HG03457 (cell line): ENCODE measurements around the gene DYNLT3.

Source experiments
- ATAC-seq: cut with Tn5 transposase; IDR thresholded peaks from one replicate; pipeline ENCODE4 v1.9.1; 2021; ENCODE audit warnings: moderate number of reproducible peaks; ENCODE audit not compliant: unreplicated experiment

DYNLT3 gene

DNA sequence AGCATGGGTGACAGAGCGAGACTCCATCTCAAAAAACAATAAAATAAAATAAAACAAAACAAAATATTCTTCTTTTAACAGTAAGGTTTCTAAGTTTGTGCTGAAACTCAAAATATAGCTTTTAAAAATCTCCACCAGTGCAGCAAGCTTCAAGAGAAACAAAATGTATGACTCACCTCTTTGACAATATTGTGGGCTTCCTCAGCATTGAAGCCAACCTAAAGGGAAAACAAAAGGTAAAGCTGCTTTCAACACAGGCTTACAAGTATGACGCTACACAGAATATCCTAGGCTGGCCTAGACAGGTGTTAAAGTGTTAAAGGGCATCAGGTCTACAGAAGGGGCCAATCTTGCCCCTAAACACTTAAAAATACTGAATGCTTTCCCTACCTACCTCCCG, 1.2 kb downstream of the DYNLT3 start:
- no peak for ATAC-seq

DNA sequence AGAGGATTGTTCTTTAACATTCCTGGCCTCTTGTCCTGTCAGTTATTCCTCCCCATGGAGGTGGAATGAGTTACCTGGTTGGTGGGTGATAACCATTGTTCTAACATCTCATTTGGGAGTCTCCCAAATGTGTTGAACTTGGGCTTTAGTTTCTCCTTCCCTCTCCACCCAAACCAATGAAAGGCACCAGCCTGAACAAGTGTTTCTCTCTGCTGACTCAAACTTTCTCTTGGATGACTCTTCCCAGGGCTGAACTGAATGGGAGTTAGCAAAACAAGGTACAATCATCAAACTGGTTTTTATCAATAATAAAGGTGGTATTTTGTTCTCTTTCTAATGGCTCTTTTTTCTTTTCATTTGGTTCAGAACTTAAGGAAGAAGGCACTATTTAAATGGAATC, 2.7 kb downstream of the DYNLT3 start:
- ATAC-seq: no peak

DNA sequence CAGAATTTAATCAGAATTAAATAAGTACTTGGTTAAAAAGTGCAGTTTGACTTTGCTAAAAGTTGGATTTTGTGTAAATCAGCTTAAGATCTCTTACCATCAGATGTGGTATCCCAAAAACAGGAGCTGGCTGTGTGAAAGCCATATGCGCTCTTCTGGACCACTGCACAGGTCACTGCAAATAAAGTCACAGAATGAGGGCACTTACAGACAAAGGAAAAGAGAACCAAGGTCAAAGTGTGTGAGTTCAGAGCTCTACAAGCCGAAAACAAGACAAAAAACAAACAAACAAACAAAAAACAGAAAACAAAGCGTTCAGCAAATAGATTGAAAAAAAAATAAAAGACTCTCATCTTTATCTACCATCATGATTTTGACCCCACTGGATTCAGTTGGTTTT, 6.4 kb downstream of the DYNLT3 start:
- no peak for ATAC-seq

DNA sequence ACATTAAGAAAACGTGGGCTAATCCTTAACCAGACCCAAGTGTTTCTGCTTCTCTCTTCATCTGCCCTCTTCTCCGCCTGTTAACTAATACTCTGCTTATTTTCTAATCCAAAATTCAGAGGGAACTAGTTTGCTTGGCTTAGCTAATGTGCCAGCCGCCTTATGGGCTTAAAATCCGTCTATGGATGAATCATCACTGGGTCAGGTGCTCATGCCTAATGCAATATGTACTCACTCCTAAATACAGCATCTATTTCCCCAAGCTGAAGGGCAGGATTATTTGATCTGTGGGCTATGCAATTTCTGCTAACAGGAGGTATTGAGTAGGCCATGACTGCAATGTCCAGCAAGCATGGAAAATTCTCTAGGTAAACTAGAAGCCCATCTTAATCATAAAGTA, 12.4 kb downstream of the DYNLT3 start:
- ATAC-seq: no peak

DNA sequence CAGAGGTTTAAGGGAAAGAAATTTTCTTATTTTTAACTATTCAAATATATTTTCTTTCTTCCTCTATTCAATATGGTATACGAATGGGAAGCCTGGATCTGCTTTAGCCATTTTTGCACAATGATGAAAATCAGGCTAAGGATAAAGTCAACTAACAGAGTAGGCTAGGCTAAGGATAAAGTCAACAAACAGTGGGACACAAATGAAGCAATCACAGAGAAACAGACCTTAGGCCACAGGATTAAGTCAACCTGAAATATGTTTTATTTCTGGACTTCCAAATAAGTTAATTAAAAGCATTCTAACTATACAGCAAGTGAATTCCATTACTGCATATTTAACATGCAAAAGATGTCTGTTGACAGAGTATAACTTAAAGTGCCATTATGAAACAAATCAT, 17.0 kb downstream of the DYNLT3 start:
- ATAC-seq: no peak

DNA sequence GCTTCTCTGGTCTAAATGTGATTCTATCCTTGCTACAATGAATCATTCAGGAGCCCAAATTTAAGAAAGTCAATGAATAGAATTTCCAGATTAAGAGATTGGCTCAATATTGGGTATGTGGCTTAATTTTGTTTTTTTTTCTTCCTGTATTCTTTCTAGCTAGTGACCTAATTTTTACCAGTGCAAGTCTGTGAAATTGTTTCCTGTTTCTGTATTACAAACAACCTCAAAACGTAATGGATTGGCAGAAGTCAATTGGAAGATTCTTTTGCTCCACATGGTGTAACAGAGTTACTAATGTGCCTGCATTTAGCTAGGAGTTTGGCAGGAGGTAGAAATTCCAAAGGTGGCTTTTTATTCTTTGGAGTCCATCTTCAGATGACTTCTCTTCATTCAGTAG, 17.6 kb downstream of the DYNLT3 start:
- ATAC-seq: no peak

DNA sequence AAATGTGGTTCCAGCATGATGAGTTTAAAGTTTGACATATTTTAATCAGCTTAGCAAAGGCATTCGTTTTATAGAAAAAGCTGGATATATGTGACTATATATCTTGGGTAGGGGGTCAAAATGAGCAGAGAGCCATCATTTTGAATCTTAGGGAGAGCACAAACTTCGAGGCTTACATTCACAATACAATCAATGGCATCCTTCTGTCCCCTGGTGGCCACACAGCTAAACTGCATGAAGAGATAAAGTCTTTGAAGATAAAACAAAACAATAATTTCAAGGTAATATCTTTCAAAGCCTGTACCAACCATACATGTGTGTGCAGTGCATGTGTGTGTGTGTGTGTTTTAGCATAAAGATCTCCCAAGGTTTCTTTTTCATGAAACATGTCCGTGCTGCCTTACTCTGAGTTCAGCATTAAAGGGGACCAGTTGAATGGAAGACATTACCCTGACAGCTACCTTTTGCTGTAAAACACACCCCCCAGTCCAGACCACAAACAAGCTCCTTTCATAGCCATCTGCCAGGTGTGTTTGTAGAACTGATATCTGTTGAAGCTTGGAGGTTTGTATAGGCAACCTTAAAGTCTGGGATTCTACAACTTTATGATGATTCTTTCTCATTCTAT, 22.0 kb downstream of the DYNLT3 start:
- no peak for ATAC-seq

DNA sequence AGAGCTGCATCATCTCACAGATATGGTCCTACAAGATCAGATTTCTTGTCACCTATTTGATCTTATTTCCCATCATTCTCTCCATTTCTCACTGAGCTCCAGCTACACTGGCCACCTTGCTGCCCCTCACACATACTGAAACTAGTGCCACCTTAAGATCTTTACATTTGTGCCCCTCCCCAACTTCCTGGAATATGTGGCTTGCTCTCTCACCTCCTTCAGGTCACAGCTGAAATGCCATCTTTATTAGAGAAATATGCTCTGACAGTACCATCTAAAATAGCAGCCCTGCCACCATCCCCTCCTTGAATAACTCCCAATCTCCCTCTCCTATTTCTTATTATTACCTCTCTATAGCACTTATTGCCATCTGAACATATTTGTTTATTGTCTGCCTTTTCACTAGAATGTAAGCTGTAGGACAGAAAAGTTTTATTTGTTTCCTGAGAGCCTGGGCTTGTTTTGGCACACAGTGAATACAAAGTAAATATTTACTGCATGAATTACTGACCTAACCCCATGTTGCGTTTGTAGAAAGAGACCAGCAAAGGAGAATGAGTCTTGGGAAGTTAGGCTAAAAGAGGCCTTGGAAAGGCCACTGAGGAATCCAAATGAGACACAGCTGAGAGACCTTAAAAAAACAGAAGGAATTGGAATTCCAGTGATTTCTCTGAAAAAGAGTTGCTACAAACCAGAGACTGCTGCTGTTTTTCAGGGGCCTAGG, 22.7 kb downstream of the DYNLT3 start:
- ATAC-seq: no peak

DNA sequence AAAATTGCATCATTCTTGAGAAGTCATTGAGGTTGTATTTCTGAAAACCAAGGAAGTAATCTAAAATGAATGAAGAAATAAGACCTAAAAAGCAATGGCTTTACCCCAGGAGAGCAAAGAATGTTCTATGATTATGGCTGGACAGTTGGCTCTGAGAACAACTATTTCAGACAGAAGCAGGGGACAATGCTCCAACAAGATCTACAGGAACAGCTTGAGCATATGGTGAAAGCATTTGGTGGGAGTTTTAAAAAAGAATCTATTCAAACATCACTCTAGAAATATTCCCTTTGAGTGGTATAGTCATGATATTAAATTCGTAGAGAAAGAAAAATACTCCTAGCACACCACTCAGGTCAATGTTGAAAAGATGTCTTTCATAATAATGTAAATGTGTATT, 26.7 kb downstream of the DYNLT3 start:
- ATAC-seq: no peak

DNA sequence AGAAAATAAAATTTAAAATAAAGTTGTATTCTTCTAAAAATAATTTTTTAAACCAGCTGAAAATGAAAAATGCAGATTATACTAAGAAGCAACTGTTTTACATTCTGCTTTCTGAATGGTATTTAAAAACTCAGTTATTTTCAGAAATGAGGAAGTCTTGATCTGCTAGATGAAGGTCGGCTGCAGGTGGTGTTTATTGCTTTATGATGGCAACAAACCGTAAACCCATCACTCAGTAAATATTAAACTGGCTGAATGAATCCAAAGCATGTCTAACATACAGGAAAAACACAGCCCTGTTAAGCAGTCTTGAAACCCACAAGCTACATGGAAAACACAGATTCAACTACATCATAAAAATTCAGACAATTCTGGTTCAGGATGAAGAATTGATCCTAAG, 29.3 kb downstream of the DYNLT3 start:
- no peak for ATAC-seq

DNA sequence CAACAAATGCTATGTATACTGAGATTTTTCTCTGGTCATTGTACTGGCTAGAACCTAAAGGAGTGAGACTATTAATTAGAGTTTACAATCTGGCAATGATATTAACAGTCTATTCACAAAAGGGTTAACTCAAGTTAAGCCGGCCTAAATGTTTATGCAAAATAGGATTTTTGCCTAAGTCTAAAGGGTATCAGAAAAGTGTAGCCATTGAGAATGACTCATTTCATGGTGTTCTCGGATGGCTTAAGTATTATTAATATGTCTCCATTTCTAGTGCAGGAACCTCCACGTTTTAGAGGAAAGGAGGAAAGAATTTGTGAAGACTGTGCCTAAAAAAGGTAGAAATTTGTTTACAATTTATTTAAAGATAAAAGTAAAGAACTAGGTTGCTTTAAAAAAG, 29.8 kb downstream of the DYNLT3 start:
- ATAC-seq: no peak

DNA sequence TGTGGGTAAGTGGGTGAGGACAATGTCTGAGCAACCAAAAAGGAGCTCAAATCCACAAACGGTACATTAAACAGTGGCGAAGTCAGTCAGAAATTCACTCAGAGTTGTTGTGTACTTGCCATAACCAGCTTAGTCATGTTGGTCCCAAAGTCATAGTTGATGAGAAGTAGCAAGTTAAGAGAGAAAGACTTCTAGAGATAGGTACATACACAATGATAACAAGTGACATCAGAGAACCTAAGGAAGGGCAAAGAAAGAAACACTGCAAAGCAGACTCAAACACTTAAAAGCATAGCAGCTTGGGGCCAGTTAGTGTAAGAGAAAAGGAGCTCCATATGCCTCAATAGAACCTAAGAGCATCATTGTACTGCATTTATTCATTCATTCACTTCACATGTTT, 30.2 kb downstream of the DYNLT3 start:
- ATAC-seq: no peak

DNA sequence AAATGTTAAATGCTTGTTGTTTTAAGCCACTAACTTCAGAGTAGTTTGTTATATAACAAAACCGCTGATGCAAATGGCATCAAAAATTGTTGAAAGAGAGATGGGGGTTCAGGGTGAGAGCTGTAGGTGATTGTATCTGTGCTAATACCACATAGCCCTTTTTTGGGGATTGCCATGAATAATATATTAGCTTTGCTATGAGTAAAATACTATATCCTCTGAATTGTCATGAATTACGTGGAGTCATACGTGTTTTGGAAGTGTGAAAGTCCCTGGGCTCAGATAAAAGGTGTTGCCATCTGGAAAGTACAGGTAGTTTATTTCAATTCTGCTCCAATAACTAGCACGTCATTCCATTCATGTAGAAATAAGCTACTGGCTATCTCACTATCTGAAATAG, 30.6 kb downstream of the DYNLT3 start:
- ATAC-seq: no peak

DNA sequence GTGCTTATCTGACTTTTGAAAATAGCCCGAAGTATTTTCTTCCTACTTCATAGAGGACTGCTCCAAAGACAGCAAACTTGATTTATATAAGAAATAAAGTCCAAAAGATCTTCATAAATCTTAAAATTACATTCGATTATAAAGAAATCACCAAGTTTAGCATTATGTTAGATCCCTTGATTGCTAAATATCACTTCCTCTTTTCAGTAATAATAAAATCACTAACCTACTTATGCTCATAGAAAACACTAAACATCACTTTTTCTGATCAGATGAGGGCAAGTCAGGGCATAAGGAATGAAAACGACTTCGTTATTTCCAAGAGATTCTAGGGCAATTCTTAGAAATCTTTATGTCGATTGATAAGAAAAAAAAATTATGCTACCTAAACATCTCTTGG, 32.0 kb downstream of the DYNLT3 start:
- no peak for ATAC-seq

DNA sequence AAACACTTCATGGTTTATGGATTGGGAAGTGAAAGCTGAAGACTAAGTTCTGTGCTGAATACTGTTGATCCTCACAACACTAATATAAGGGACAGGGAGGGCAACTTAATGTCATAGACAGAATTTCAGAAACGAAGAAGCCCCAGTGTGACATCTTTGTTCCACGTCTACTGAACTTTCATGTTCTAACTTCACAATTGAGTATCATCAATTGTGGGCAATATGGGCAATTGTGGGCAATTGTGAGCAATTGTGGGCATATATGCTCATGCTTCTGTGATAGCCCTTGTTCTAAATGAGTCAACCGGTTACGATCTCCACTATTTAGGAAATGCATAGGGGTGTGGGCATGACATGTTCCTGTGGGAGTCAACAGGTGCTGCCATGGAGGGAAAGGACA, 33.8 kb downstream of the DYNLT3 start:
- no peak for ATAC-seq

DNA sequence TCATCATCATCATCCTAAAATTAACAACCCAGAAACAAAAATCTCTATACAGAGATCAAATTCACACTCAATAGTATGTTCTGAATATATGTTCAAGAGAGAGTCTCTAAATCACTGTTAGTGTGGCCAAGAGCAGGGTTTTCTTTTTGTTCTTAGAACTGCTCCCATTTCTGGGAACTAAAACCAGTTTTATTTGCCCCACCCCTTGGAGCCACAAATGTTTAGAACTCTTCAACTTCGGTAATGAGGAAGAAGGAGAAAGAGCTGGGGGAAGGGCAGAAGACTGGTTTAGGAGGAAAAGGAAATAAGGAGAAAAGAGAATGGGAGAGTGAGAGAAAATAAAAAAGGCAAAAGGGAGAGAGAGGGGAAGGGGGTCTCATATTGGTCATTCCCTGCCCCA, 35.3 kb downstream of the DYNLT3 start:
- no peak for ATAC-seq

DNA sequence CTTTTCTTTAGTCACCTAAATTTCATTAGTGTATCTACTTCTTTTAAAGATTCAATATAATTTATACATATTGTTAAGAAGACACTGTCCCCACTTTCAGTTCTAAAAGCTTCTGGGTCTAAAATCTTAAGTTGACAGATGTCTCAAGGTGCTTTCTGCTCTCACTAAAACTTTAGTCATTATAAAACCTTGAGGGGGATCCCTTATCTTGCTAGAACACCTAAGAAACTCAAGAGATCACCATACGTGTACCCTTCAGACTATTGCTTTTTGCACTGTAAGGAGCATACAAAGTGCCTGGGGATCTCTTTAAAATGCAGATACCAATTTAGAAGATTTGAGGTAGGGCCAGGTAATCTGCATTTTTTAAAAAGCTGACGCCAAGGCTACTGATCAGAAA, 37.4 kb downstream of the DYNLT3 start:
- no peak for ATAC-seq

DNA sequence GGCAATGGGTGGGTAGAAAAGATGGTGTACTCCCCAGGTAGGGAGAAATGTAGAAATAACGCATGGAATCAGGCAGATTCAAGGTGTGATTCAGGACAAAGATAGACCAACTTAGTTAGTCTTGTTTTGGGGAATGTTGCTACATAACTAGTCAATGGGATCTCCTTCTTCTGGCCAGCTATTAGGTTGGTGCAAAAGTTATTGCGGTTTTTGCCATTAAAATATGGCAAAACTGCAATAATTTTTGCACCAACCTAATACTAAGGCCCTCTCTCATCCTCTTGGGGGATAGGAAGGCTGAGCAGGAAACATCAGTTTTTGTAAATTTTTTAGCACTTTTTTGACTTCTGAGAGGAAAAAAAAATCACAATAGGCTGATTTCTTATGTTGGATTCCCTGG, 44.3 kb downstream of the DYNLT3 start:
- no peak for ATAC-seq

DNA sequence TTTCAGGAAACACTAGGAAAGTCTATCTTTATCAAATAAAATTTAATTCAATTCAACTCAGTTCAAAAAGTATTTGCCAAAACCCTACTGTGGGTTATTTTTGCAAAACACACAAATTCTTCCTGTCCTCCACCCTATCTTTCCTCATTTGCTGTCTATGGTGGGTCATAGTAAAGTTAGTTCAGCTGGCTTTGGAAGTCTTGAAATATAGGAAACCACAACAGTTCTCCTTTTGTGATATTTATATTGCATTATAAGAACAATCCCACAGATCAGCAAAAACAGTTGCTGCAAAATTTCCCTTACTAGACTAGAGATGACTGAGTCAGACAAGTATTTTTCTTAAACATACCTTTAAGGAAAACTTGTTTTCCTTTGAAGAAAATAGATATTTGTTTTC, 45.3 kb downstream of the DYNLT3 start:
- no peak for ATAC-seq

DNA sequence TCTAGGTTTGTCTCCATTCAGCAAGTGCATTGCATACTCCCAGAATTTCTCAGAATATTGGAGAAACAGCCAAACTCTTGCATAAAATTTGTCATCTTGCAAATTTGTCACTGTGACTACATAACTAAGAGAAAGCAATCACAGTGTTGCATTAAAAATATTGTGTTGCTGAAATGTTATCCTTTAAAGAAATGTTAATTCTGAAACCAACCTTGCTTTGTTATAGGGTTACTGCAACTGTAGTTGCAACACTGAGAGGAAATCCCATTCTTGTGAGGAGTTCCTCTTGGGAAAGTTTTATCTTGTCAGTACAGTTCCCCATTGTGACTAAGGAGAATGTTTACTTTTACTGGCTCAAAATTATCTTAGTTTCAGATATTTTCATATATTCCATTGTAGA, 46.7 kb downstream of the DYNLT3 start:
- no peak for ATAC-seq

DNA sequence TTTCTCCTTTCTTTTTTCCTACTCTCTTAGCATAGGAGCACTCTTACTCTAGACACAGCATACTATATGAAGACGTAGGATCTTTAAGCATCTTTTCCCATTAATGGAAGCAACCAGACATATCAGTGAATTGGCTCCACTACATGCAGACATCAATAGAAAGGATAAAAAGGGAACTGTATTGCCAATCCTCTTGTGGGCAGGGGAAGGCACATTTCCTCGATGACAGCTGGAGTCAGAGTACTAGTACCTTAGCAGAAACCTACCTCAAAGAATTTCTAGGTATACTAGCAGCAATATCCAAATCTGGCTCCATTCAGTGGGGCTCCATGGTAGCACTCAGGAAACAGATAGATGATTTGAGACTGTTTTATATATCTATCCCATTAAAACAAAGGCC, 47.4 kb downstream of the DYNLT3 start:
- no peak for ATAC-seq

DNA sequence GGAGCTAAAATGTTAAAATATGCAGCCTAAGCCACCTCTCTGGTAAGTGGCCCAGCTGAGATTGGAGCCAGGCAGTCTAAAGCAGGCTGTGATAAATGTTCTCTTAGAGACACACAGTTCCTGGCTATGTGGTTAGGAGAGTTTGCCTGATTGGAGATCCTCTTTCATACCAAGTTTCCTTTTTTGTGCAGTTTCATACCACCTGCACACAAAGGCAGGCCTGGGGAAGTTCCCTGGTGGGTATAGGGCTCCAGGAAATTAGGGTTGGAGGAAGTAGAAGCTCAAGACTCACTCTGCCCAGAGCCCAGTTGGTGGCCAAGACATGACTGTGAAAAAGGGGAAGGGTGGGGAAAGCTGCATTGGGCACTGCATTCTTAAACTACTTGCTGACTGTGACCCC, 50.6 kb downstream of the DYNLT3 start:
- peak; percentile 93 for ATAC-seq

DNA sequence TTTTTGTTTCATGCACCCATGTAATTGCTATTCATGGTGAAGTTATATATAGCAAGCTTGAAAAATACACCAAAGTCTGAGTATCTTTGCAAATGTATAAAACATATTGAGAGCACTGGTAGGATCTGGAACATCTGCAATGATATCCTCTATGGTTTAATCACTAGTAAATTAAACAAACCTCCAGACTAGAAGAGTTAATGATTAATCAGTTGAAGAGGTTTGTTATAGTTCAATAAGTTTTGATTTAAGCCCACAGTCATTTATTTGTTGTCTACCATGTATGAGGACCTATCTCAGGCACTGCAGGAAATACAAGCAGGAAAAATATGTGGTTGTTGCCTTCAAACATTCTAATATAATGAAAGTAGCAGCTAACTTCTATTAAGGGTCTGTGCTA, 51.1 kb downstream of the DYNLT3 start:
- ATAC-seq: no peak
